NB4 (cell line): Measurements from ENCODE around the gene SAMD4A.

Experiments
- DNase-seq: peaks from one replicate; pipeline ENCODE4 v3.0.0; 2010; ENCODE audit warnings: low read depth
- H3K4me3 ChIP-seq: one replicate; pipeline ENCODE4 v1.5.1; 2011; ENCODE audit warnings: mild to moderate bottlenecking, low read depth, low read length, moderate library complexity
- CTCF ChIP-seq: IDR thresholded peaks from one replicate; pipeline ENCODE4 v1.5.1; 2012; ENCODE audit warnings: low read depth, low read length
- MAX ChIP-seq: IDR thresholded peaks from 2 replicates; pipeline ENCODE4 v1.6.1; 2011; ENCODE audit warnings: low read depth, low read length
- MYC ChIP-seq: IDR thresholded peaks from 2 replicates; pipeline ENCODE4 v1.6.1; 2011; ENCODE audit warnings: low read depth, low read length
- POLR2A ChIP-seq: IDR thresholded peaks from 2 replicates; pipeline ENCODE4 v1.6.1; 2011; ENCODE audit warnings: mild to moderate bottlenecking; ENCODE audit not compliant: insufficient read length; ENCODE audit errors: extremely low read depth

SAMD4A gene

GRCh38 chr14:54711812-54712464 is 145.0 kb downstream of the SAMD4A start:
- TF ChIP-seq MAX (no peak), CTCF (no peak), POLR2A (no peak), MYC (no peak)
- H3K4me3 ChIP-seq, result no peak overlapping the region

GRCh38 chr14:54712465-54713200 is 145.7 kb downstream of the SAMD4A start:
- DNase-seq, result no peak
- TF ChIP-seq CTCF, result no peak
- no peak for TF ChIP-seq MAX
- TF ChIP-seq POLR2A, result no peak
- no peak for TF ChIP-seq MYC
- no peak overlapping the region for H3K4me3 ChIP-seq

More at GRCh38 chr14:54711812-54712464, 145.0 kb downstream of the SAMD4A start:
- DNase-seq, result no peak

GRCh38 chr14:54713379-54713778 is 146.5 kb downstream of the SAMD4A start:
- no peak overlapping the region for H3K4me3 ChIP-seq
- no peak for DNase-seq
- TF ChIP-seq POLR2A (no peak), CTCF (no peak)

- no peak for DNase-seq
- TF ChIP-seq MAX (no peak), CTCF (no peak), MYC (no peak), POLR2A (no peak)
- H3K4me3 ChIP-seq, result no peak overlapping the region
These were observed 148.3 kb downstream of the SAMD4A start for GRCh38 chr14:54715239-54715638.

- TF ChIP-seq CTCF (no peak), MAX (no peak), POLR2A (no peak), MYC (no peak)
- no peak for DNase-seq
- H3K4me3 ChIP-seq, result no peak overlapping the region
These were observed 148.9 kb downstream of the SAMD4A start for GRCh38 chr14:54715811-54716210.

GRCh38 chr14:54716862-54717261 is 149.9 kb downstream of the SAMD4A start:
- H3K4me3 ChIP-seq, result no peak overlapping the region
- DNase-seq, result no peak
- TF ChIP-seq MYC (no peak), MAX (no peak), CTCF (no peak), POLR2A (no peak)
